ENCODE data around the gene FAM163A. TPM values are rescaled to one million over a fixed set of nuclear protein-coding genes. Genes with fewer than 3 reads are reported as not detected.

FAM163A gene
- total RNA-seq, 1 donor from 2014 or later, result 10.2 TPM

DNA sequence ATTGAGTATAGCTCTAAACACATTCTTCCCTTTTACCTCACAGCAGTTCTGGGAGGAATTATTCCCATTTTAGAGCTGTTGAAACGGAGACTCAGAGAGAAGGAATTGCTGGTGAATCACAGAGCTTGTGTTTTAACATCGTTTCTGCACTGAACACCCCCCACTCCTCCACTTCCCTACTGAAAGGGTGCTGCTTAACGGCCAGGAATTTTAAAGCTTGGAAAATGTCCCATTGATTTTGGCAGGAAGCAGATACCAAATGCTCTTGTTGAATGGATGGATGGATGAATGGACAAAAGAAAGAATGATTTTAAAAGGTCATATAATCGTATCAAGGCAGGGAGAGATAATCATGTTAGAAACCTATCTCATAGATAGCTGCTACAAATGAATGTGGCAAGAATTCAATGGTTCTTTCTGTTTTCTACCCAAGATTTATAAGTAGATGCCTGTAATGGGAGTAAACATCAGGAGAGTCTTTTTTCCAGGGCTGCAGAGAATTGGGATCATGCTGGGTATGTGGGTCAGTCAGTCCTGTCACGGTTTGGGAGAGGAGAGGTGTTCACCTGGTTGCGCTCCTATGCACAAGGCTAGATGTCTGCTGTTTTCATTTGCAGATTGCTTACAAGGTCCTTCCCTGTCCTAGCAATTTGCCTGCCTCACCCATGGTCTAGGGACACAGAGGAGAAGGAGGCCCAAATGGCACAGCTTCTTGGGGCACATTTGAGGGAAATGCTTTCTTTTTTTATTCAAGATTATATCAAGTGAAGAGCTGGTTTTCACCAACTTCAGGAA is 19.0 kb downstream of the FAM163A start:
- Mint-ChIP-seq H3K27me3 (ENCODE audit: low read depth) (peaks cover 3% of the 10 kb centered on the region), H3K4me3 (no peak overlapping the region), H3K9me3 (no peaks in the 10 kb centered on the region), H3K4me1 (peaks cover 29% of the 10 kb centered on the region), H3K27ac (peak overlapping the region; percentile 68), H3K36me3 (no peaks in the 10 kb centered on the region)
- no peak for DNase-seq (ENCODE audit: low spot score in 2 of 2, unreplicated experiment in 2 of 2)
- no peak for TF ChIP-seq CTCF (IDR thresholded peaks at IDR 0.05; ENCODE audit: unreplicated experiment)

- peaks cover 8% of the 10 kb centered on the region for H3K9me3 Mint-ChIP-seq
- TF ChIP-seq CTCF (IDR thresholded peaks at IDR 0.05; ENCODE audit: unreplicated experiment), result no peak
- H3K36me3 Mint-ChIP-seq, result peaks cover 2% of the 10 kb centered on the region
- H3K4me1 Mint-ChIP-seq, result peaks cover 16% of the 10 kb centered on the region
- H3K4me3 Mint-ChIP-seq, result no peak overlapping the region
- DNase-seq (ENCODE audit: low spot score in 2 of 2, unreplicated experiment in 2 of 2), result no peak
- peaks cover 2% of the 10 kb centered on the region for H3K27me3 Mint-ChIP-seq (ENCODE audit: low read depth)
- H3K27ac Mint-ChIP-seq, result peak overlapping the region; percentile 66
These were observed 24.1 kb downstream of the FAM163A start for GRCh38 chr1:179767177-179767581.

DNA sequence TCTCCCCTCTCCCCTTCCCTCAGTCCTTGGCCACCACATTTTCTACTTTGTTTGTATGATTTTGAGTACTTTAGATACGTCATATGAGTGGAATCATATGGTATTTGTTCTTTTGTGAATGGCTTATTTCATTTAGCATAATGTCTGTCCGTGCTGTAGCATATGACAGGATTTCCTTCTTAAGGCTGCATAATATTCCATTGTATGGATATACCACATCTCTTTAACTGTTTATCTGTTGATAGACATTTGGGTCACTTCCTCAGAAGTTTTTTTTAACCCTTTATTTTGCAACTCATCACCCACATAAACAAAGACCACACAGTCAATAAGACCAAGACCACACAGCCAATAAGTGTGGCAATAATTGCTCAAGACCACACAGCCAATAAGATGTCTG is 24.9 kb downstream of the FAM163A start:
- Mint-ChIP-seq H3K27ac (no peak overlapping the region), H3K4me1 (peaks cover 8% of the 10 kb centered on the region), H3K4me3 (no peak overlapping the region), H3K36me3 (peaks cover 3% of the 10 kb centered on the region), H3K9me3 (peaks cover 13% of the 10 kb centered on the region), H3K27me3 (ENCODE audit: low read depth) (peaks cover 2% of the 10 kb centered on the region)
- no peak for DNase-seq (ENCODE audit: low spot score in 2 of 2, unreplicated experiment in 2 of 2)
- no peak for TF ChIP-seq CTCF (IDR thresholded peaks at IDR 0.05; ENCODE audit: unreplicated experiment)

DNA sequence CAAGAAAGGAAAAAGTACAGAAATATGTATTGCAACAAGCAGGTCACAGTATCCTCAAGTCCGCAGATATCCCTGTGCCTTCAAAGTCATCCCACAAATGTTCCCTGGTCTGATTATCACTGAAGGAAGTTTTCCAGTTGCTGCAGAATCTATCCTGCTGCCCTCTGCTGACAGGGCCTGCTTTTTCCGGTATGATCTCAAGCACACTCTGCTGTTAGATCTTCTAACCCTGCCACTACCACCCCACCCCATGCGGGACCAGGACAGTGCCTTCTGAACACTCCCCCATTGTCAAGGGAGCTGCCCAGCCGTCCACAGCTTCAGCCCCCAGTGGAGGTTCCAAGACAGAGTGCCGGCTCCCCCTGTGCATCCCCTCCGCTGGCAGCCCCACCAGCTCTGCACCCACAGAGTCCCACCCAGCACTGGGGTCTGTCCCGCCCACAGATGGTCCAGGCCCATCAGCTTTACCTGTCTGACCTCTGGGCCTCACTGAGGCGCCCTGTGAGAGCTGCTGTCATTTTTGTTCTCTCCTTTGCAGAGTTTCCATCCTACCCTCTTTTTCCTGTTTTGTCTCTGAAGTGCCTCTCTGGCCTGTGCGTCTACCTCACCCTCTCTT is 27.9 kb downstream of the FAM163A start:
- no peak for TF ChIP-seq CTCF (IDR thresholded peaks at IDR 0.05; ENCODE audit: unreplicated experiment)
- H3K4me1 Mint-ChIP-seq, result peaks cover 8% of the 10 kb centered on the region
- H3K27me3 Mint-ChIP-seq (ENCODE audit: low read depth), result peaks cover 2% of the 10 kb centered on the region
- H3K27ac Mint-ChIP-seq, result no peak overlapping the region
- DNase-seq (ENCODE audit: low spot score in 2 of 2, unreplicated experiment in 2 of 2), result no peak
- peaks cover 16% of the 10 kb centered on the region for H3K9me3 Mint-ChIP-seq
- peaks cover 6% of the 10 kb centered on the region for H3K36me3 Mint-ChIP-seq
- no peak overlapping the region for H3K4me3 Mint-ChIP-seq

GRCh38 chr1:179773264-179773663 is 30.2 kb downstream of the FAM163A start:
- peaks cover 2% of the 10 kb centered on the region for H3K4me1 Mint-ChIP-seq

More at GRCh38 chr1:179773264-179773663, 30.2 kb downstream of the FAM163A start:
- TF ChIP-seq CTCF (IDR thresholded peaks at IDR 0.05; ENCODE audit: unreplicated experiment), result no peak
- DNase-seq (ENCODE audit: low spot score in 2 of 2, unreplicated experiment in 2 of 2), result no peak
- H3K4me3 Mint-ChIP-seq, result no peak overlapping the region
- H3K9me3 Mint-ChIP-seq, result peaks cover 10% of the 10 kb centered on the region
- no peak overlapping the region for H3K27ac Mint-ChIP-seq
- H3K27me3 Mint-ChIP-seq (ENCODE audit: low read depth), result peaks cover 2% of the 10 kb centered on the region
- peaks cover 6% of the 10 kb centered on the region for H3K36me3 Mint-ChIP-seq
